ENCODE measurements around the gene SLC22A17. TPM values are rescaled to one million over a fixed set of nuclear protein-coding genes. Genes with fewer than 3 reads are reported as not detected.

SLC22A17 gene
- total and polyA plus RNA-seq, 9 of the 15 experiments (the other 6 are each of a cell fraction or from before 2014, with no cell fraction given): 0.07 to 0.09 TPM; not detected in 7

DNA sequence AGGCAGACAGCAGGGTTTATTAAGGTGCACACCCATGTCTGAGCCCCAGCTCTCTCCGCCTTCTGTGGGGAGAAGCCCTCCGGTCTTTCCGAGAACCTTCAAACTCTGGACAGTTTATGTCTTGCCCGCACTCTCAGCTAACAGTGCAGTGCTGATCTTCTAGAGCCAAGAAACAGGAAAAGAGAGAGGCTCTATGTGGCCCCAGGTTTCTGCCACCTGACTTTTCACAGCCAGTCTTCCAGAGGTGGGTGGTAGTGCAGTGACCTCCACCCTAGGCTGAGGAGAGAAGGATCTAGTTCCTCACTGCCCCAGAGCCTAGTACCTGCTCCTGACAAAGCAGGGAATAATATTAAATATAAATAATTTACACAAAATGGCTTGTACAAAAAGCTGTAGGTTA is 4.0 kb upstream of the SLC22A17 start:
- ChIA-PET CTCF (ENCODE audit: low intra/inter-chr PET ratio) (no interaction called here), POLR2A (no interaction called here)
- Histone ChIP-seq H3K36me3 (ENCODE audit: control insufficient read depth, insufficient read depth, low read length) (no peaks in the 10 kb centered on the region), H3K27ac (ENCODE audit: extremely low read depth, low read depth, low read length) (no peak overlapping the region), H3K79me2 (ENCODE audit: control insufficient read depth, insufficient read depth, low read length) (no peaks in the 10 kb centered on the region), H4K20me1 (replicated peaks; ENCODE audit: control insufficient read depth, insufficient read depth, low read length) (no peaks in the 10 kb centered on the region; the same call in 1 of the 2 replicates), H3K4me2 (ENCODE audit: insufficient read depth, low read length) (no peak overlapping the region), H3K9me3 (replicated peaks; ENCODE audit: control insufficient read depth, insufficient read depth, low read depth, low read length) (no peaks in the 10 kb centered on the region), H3K4me3 (no peak overlapping the region), H3K27me3 (ENCODE audit: control insufficient read depth in 2 of 2, insufficient read depth in 2 of 2, low read length in 2 of 2) (peaks cover 14 to 57% of the 10 kb centered on the region in 2 experiments), H3K9ac (ENCODE audit: insufficient read depth in 1 of 2, low read depth in 2 of 2, low read length in 2 of 2) (no peak overlapping the region), H3K4me1 (replicated peaks in 1 of 2; ENCODE audit: control insufficient read depth in 2 of 2, insufficient read depth in 2 of 2, low read length in 2 of 2) (peaks cover 0 to 16% of the 10 kb centered on the region in 2 experiments; a peak in 3 of 5 replicates), H3K9me1 (ENCODE audit: control insufficient read depth, insufficient read depth, low read length) (no peaks in the 10 kb centered on the region), H2AFZ (ENCODE audit: low read depth, low read length) (no peak overlapping the region)
- WGBS (ENCODE audit: insufficient coverage, low coverage, missing lambda C conversion rate): 3% methylated on average over 4 of the region's 4 CpGs
- in situ Hi-C loops (cut with MboI): no loop called here
- intact Hi-C loops (cut with micrococcal nuclease): no loop called here
- TF ChIP-seq MCM2 (IDR thresholded peaks at IDR 0.05; ENCODE audit: low read depth): no peak
- TF ChIP-seq, protein P1, sequence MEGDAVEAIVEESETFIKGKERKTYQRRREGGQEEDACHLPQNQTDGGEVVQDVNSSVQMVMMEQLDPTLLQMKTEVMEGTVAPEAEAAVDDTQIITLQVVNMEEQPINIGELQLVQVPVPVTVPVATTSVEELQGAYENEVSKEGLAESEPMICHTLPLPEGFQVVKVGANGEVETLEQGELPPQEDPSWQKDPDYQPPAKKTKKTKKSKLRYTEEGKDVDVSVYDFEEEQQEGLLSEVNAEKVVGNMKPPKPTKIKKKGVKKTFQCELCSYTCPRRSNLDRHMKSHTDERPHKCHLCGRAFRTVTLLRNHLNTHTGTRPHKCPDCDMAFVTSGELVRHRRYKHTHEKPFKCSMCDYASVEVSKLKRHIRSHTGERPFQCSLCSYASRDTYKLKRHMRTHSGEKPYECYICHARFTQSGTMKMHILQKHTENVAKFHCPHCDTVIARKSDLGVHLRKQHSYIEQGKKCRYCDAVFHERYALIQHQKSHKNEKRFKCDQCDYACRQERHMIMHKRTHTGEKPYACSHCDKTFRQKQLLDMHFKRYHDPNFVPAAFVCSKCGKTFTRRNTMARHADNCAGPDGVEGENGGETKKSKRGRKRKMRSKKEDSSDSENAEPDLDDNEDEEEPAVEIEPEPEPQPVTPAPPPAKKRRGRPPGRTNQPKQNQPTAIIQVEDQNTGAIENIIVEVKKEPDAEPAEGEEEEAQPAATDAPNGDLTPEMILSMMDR (IDR thresholded peaks at IDR 0.05 in 2 of 3, conservative IDR thresholded peaks at IDR 0.05 in 1 of 3; ENCODE audit: insufficient read depth in 2 of 3, low read depth in 1 of 3, low read length in 3 of 3): no peak
- ATAC-seq (no peak), FAIRE-seq (no peak), DNase-seq (ENCODE audit: extremely low read depth in 1 of 4, low spot score in 3 of 4) (no peak)
- BruUV-seq (replicated peaks): no TSS peak

DNA sequence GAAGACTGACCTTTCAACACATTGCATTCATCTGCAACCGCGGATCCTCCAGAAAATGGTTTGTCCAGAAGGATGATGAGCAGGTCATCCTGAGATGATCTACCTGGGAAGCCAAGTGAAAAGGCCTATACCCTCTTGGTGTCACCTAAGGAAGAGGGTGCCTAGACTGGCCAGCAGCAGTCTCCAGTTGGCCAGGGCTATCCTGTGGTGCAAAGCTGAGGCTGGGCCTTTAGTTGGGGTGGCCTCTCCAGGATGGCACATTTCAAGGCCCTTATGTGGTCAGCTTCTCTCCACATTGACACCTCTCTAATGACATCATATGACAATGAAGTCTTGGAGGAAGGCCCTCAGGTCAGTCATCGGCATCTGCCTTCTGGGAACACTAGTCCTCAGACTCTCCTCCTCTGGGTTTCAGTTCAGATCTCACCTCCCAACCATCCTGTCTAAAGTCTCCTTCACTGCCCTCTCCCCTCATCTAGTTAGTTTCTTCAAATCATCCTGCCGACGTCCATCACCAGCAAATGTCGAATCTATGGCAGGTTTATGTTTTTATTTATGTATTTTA is 3.3 kb upstream of the SLC22A17 start:
- ATAC-seq (no peak), FAIRE-seq (no peak), DNase-seq (ENCODE audit: extremely low read depth in 1 of 4, low spot score in 3 of 4) (no peak)
- no peaks in the 10 kb centered on the region for H3K36me3 ChIP-seq (ENCODE audit: control insufficient read depth, insufficient read depth, low read length)
- WGBS (ENCODE audit: insufficient coverage, low coverage, missing lambda C conversion rate): 4% methylated on average over 6 of the region's 6 CpGs
- in situ Hi-C loops (cut with MboI): no loop called here
- H2AFZ ChIP-seq (ENCODE audit: low read depth, low read length): no peak overlapping the region
- intact Hi-C loops (cut with micrococcal nuclease): no loop called here
- no peaks in the 10 kb centered on the region; the same call in 1 of the 2 replicates for H4K20me1 ChIP-seq (replicated peaks; ENCODE audit: control insufficient read depth, insufficient read depth, low read length)
- peaks cover 0 to 17% of the 10 kb centered on the region in 2 experiments; a peak in 3 of 5 replicates for H3K4me1 ChIP-seq (replicated peaks in 1 of 2; ENCODE audit: control insufficient read depth in 2 of 2, insufficient read depth in 2 of 2, low read length in 2 of 2)
- no peaks in the 10 kb centered on the region for H3K9me1 ChIP-seq (ENCODE audit: control insufficient read depth, insufficient read depth, low read length)
- no peaks in the 10 kb centered on the region for H3K79me2 ChIP-seq (ENCODE audit: control insufficient read depth, insufficient read depth, low read length)
- no peaks in the 10 kb centered on the region for H3K9me3 ChIP-seq (replicated peaks; ENCODE audit: control insufficient read depth, insufficient read depth, low read depth, low read length)
- POLR2A ChIA-PET: no interaction called here
- CTCF ChIA-PET (ENCODE audit: low intra/inter-chr PET ratio): no interaction called here
- TF ChIP-seq SRF (CRISPR knock-in tag; IDR thresholded peaks at IDR 0.05): no peak
- TF ChIP-seq PHB (CRISPR knock-in tag; IDR thresholded peaks at IDR 0.05): no peak
- no peak for TF ChIP-seq ZNF12 (CRISPR knock-in tag; IDR thresholded peaks at IDR 0.05)
- no peak overlapping the region for H3K9ac ChIP-seq (ENCODE audit: insufficient read depth in 1 of 2, low read depth in 2 of 2, low read length in 2 of 2)
- BruUV-seq (replicated peaks): no TSS peak
- no peak overlapping the region for H3K27ac ChIP-seq (ENCODE audit: extremely low read depth, low read depth, low read length)
- no peak overlapping the region for H3K4me3 ChIP-seq
- peaks cover 17 to 60% of the 10 kb centered on the region in 2 experiments for H3K27me3 ChIP-seq (ENCODE audit: control insufficient read depth in 2 of 2, insufficient read depth in 2 of 2, low read length in 2 of 2)
- H3K4me2 ChIP-seq (ENCODE audit: insufficient read depth, low read length): no peak overlapping the region
